ENCODE data around the gene ATP13A5. TPM values are rescaled to one million over a fixed set of nuclear protein-coding genes. Genes with fewer than 3 reads are reported as not detected.

Gene ATP13A5
- total RNA-seq, 1 donor, result not detected

- no peak overlapping the region for H3K4me3 ChIP-seq (ENCODE audit: low read depth, low read length)
- no peak for DNase-seq (ENCODE audit: low read depth)
- TF ChIP-seq CTCF (IDR thresholded peaks at IDR 0.05; ENCODE audit: insufficient read depth, low read depth, low read length), result no peak
These were observed 153.0 kb downstream of the ATP13A5 start for GRCh38 chr3:193225302-193226125.

Other genes with a start within 250 kb of the ATP13A5 start
- gene PLAAT1, start 137.5 kb downstream of the ATP13A5 start, total RNA-seq, result not detected in 2 replicates
- not detected in 2 replicates for gene ATP13A4, start 176.1 kb upstream of the ATP13A5 start, total RNA-seq
- gene OPA1, start 214.5 kb upstream of the ATP13A5 start, total RNA-seq, result 81.2 and 91.5 TPM in 2 replicates